Hepatocyte (in vitro differentiated cells): ENCODE results near the gene TMED10.

Experiments used
- CTCF ChIP-seq: fragments of 200-600 bp; sonication (generic); IDR thresholded peaks from 2 replicates; pipeline ENCODE4 v1.5.1; 2016; ENCODE audit warnings: antibody characterized with exemption, mild to moderate bottlenecking; ENCODE audit not compliant: poor library complexity
- EZH2 ChIP-seq: fragments of 200-600 bp; sonication (generic); IDR thresholded peaks from 2 replicates; pipeline ENCODE4 v1.6.1; 2016; ENCODE audit warnings: antibody characterized with exemption, mild to moderate bottlenecking, borderline replicate concordance

GRCh38 chr14:75083271-75083670 lies 93.1 kb downstream of the TMED10 start:
- TF ChIP-seq CTCF (no peak), EZH2 (no peak)
